HAP-1 (cell line): ENCODE data around the gene KIF23.
A peak's percentile ranks its signal among the peaks of the same experiment; 100 is the strongest.

Experiments
- DNase-seq, 2 experiments: peaks; one replicate each; pipeline ENCODE4 v3.0.0-alpha.2; 2016 to 2020; ENCODE audit warnings: low spot score in 2 of 2
- H3K27me3 ChIP-seq: fragments of 250-450 bp; sonication (Bioruptor Pico); 2 replicates; pipeline ENCODE4 v1.5.1; 2020; ENCODE audit warnings: low read depth, mild to moderate bottlenecking, moderate library complexity
- H3K36me3 ChIP-seq: fragments of 250-450 bp; sonication (Bioruptor Pico); replicated peaks from 2 replicates; pipeline ENCODE4 v1.5.1; 2020; ENCODE audit warnings: mild to moderate bottlenecking
- H3K4me1 ChIP-seq: fragments of 250-450 bp; sonication (Bioruptor Pico); 2 replicates; pipeline ENCODE4 v1.5.1; 2020; ENCODE audit warnings: mild to moderate bottlenecking
- H3K4me3 ChIP-seq: fragments of 250-450 bp; sonication (Bioruptor Pico); 2 replicates; pipeline ENCODE4 v1.5.1; 2020; ENCODE audit warnings: mild to moderate bottlenecking, moderate library complexity
- H3K9me3 ChIP-seq: fragments of 250-450 bp; sonication (Bioruptor Pico); 2 replicates; pipeline ENCODE4 v1.5.1; 2020; ENCODE audit warnings: mild to moderate bottlenecking, moderate library complexity
- in situ Hi-C: fragments of 300-500 bp; cut with MboI; formaldehyde crosslinking; loops from 3 replicates; pipeline ENCODE4 v1.14.3; 2020; ENCODE audit warnings: low sequenced_read_pairs, inconsistent platforms, mixed read lengths

Gene KIF23

DNA sequence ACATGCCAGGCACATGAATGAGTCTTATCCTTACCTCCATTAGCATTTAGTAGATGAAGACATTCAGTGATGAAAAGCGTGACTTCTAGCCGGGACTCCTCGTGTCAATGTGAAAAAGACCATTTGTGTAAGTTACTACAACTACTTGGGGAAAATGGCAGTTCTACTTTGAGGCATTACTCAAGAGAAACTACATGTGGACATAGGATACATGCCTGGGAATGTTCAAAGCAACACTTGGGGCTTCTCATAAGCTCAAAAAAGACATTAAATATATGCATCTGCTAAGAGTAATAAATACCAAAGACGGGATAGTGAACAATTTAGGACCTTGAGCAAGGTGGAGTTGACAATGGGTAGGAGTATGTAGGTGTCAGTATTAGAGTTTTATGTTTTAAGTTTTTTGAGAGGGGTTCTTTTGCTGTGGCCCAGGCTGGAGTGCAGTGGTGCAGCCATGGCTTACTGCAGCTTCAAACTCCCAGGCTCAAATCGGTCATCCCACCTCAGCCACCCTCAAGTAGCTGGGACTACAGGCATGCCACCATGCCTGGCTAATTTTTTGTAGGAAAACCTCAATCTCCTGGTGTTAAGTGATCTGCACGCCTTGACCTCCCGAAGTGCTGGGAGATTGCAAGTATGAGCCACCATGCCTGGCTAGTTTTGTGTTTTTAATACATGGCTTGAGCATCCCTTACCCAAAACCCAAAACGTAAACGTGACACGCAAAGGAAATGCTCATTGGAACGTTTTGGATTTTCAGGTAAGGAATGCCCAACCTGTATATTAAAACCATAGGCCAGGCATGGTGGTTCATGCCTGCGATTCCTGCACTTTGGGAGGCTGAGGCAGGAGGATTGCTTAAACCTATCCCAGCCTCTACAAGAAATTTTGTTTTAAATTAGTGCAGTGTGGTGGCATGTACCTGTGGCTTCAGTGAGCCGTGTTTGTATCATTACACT lies 42.3 kb downstream of the KIF23 start:
- peaks cover 49% of the 10 kb centered on the region for H3K36me3 ChIP-seq

DNA sequence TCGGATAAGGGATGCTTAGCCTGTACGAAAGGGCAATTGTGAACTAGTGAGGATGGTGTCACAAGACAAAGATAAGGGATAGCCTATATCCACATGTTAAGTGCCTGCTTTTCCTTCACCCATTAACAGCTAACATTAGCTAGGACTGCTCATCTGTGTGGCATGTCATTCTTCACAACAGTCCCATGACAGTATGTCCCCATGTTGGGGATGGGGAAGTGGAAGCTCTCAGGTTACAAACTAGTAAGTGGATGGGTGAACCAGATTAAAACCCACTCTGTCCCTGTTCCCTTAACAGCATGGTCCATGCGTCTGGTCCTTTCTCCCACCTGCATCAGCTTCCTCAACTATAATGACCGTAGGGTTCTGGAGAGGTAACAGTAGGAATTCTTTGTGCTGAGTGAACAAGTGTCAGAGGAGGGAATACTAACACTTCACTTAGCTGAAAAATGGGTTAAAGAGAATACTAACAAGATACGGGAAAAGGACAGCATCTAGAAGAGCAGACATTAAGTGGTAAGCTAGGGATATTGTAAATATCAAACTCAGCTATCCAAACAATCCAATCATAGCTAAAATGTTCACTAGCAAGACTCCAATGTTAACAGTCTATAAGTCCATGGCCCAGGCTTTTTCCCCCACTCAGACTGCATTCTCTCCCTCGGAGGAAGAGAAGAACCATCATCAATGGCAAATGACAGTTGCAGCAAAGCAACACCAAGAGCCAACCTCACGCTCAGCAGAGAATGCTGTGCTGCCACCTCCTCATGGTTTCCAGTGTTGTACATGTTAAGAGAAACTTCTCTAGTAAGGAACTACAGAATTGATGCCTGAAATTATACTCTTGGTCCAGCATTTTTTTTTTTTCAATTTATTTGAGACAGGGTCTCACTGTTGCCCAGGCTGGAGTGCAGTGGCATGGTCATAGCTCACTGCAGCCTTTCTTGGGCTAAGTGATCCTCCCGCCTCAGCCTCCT lies 43.4 kb downstream of the KIF23 start:
- Histone ChIP-seq H3K9me3 (no peaks in the 10 kb centered on the region), H3K27me3 (no peaks in the 10 kb centered on the region), H3K4me3 (no peak overlapping the region), H3K4me1 (peaks cover 24% of the 10 kb centered on the region), H3K36me3 (peaks cover 49% of the 10 kb centered on the region)
- in situ Hi-C loops, result loop anchor here (25.0 kb wide), 1 partner anchor 1255 kb away; no protein-coding TSS in a partner anchor
- no peak for DNase-seq

More for the DNA sequence above, 42.3 kb downstream of the KIF23 start:
- peaks cover 22% of the 10 kb centered on the region for H3K4me1 ChIP-seq
- H3K9me3 ChIP-seq, result no peaks in the 10 kb centered on the region
- in situ Hi-C loops, result loop anchor here (25.0 kb wide), 1 partner anchor 1256 kb away; no protein-coding TSS in a partner anchor
- no peak overlapping the region for H3K4me3 ChIP-seq
- no peak for DNase-seq
- no peaks in the 10 kb centered on the region for H3K27me3 ChIP-seq

DNA sequence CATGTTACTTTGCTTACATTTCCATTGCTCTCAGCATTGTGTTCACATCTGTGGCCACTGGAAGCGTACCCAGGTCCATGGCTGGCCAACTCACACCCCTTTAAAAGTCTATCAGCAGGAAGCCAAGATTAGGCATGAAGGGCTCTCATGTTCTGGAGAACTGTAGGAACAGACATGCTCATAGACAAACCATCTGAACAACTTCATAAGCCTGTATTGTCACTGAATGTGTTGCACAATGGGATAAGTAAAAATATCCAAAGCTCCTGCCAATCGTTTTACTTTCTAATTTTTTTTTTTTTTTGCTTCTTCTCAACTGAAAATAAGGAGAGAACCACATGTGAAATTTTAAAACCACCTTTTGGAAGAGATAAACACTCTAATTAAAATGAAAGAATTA lies 44.9 kb downstream of the KIF23 start:
- in situ Hi-C loops, result loop anchor here (25.0 kb wide), 1 partner anchor 1253 kb away; no protein-coding TSS in a partner anchor
- Histone ChIP-seq H3K9me3 (no peaks in the 10 kb centered on the region), H3K36me3 (peaks cover 35% of the 10 kb centered on the region), H3K27me3 (no peaks in the 10 kb centered on the region), H3K4me3 (no peak overlapping the region), H3K4me1 (peaks cover 30% of the 10 kb centered on the region)
- peak in 1 of 2 experiments; percentile 8 for DNase-seq

DNA sequence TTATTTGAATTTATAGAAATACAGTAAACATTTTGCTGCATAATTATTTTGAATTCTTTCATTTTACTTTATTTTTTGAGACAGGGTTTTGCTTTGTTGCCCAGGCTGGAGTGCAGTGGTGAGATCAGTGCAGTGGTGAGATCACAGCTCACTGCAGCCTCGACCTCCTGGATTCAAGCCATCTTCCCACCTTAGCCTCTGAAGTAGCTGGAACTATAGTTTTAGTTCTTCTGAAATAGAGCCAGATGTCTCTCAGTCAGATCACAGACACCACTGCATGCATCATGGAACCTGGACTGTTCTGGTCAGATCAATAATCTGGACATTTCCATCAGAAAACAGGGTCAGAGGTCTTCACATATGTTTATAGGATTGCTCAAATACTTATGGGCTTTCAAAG lies 46.3 kb downstream of the KIF23 start:
- H3K4me1 ChIP-seq, result peaks cover 17% of the 10 kb centered on the region
- no peaks in the 10 kb centered on the region for H3K9me3 ChIP-seq
- peaks cover 21% of the 10 kb centered on the region for H3K36me3 ChIP-seq
- H3K4me3 ChIP-seq, result no peak overlapping the region
- in situ Hi-C loops, result loop anchor here (25.0 kb wide), 1 partner anchor 1252 kb away; no protein-coding TSS in a partner anchor
- H3K27me3 ChIP-seq, result no peaks in the 10 kb centered on the region
- peak in 1 of 2 experiments; percentile 8 for DNase-seq

DNA sequence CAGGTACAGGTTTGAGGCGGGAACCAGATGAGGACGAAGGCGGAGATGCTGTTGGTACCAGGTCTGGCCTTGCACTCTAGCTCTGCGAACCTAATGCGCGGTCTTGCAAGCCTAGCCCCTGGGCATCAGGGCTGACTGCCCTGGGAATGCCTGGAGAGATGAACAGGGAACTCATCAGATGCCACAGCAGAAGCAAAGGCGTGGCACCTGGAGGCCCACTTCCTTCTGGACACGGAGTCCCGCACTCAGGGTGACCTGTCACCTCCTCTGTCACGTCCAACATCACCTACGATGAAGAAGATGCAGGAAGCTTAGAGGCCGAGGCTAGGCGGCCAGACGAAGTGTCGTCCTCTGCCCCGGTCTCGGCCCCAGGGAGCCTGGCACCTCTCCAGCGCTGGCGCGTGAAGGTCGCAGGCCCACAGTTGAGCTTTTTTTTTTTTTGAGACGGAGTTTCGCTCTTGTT lies 47.9 kb downstream of the KIF23 start:
- DNase-seq, result peak in 1 of 2 experiments; percentile 45
- in situ Hi-C loops, result loop anchor here (25.0 kb wide), 1 partner anchor 1250 kb away; no protein-coding TSS in a partner anchor
- Histone ChIP-seq H3K9me3 (no peaks in the 10 kb centered on the region), H3K36me3 (peaks cover 6% of the 10 kb centered on the region), H3K4me1 (peaks cover 14% of the 10 kb centered on the region), H3K27me3 (no peaks in the 10 kb centered on the region), H3K4me3 (peak overlapping the region; percentile 36)

DNA sequence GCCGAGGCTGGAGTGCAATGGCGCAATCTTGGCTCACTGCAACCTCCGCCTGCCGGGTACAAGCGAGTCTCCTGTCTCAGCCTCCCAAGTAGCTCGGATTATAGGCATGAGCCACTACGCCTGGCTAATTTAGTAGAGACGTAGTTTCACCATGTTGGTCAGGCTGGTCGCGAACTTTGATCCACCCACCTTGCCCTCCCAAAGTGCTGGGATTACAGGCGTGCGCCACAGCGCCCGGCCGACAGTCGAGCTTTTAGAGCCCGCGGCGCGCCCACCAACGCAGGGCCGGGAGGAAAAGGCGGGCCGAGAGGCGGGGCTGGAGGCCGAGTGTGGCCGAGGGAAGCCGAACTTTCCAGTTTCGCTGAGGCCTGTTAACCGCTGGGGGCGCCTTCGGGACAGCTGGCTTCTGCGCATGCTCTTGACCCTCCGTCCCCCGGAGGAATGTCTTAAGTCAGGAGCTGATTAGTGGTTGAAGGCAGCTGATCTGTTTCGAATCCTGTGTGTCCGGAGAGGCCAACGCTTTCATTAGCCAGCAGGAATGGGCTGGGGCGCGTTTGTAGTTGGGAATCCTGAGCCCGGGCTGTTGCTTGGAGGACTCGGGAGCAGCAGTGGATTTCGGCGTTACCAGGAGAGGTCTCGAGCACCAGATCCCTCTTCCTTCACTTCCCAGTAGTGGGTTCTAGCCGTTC lies 48.5 kb downstream of the KIF23 start:
- in situ Hi-C loops, result loop anchor here (25.0 kb wide), 1 partner anchor 1250 kb away; no protein-coding TSS in a partner anchor
- peak overlapping the region; percentile 36 for H3K4me3 ChIP-seq
- peaks cover 14% of the 10 kb centered on the region for H3K4me1 ChIP-seq
- H3K36me3 ChIP-seq, result no peaks in the 10 kb centered on the region; the same call in 1 of the 2 replicates
- DNase-seq, result peak; percentile 100
- no peaks in the 10 kb centered on the region for H3K27me3 ChIP-seq
- H3K9me3 ChIP-seq, result no peaks in the 10 kb centered on the region

DNA sequence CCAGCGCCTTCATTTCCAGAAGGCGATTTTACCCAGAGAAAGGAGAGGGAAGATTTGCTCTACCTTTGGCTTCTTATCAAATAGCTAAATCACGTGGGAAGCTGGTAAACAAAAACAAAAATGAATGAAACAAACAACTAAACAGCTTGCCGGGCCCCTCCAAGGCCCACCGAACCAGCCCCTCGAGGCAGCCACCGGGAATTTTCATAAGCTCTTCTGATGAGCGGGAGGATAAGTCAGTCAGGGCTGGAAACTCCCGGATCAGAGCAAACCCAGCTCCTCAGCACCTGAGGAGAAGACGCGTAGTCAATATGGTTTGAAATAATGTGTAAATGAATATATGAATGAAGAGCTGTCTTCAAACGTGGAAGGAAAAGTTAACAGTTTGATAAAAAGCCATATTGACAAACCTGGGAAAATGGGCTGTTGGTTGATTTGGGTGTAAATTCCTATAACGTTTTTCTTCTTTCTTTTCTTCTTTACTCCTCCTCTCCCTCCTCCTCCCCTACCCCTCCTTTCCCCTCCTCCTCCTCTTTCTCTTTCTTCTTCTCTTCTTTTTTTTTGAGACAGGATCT lies 49.1 kb downstream of the KIF23 start:
- Histone ChIP-seq H3K27me3 (no peaks in the 10 kb centered on the region), H3K9me3 (no peaks in the 10 kb centered on the region), H3K4me1 (peaks cover 14% of the 10 kb centered on the region), H3K4me3 (peak overlapping the region; percentile 36), H3K36me3 (no peaks in the 10 kb centered on the region)
- in situ Hi-C loops, result loop anchor here (25.0 kb wide), 1 partner anchor 1249 kb away; no protein-coding TSS in a partner anchor
- DNase-seq, result no peak

DNA sequence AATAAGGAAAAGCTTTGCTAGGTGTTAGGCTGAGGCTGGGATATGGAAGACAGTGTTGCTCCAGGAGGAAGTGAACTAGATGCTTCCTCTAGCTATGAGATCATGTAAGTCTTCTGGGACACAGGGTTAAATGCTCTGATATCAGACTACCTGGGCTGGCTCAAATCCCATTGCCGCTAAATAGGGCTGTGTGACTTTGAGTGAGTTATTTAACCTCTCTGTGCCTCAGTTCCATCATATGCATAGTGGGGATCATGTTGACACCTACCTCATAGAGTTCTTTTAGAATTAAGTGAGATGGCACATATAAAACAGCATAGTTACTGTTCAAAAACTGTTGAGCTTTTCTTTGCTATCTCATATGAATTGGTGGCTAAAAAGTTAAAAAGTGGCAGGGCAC lies 51.1 kb downstream of the KIF23 start:
- peak in 1 of 2 experiments; percentile 1 for DNase-seq
- Histone ChIP-seq H3K27me3 (no peaks in the 10 kb centered on the region), H3K9me3 (no peaks in the 10 kb centered on the region), H3K4me3 (no peak overlapping the region), H3K4me1 (peaks cover 14% of the 10 kb centered on the region), H3K36me3 (no peaks in the 10 kb centered on the region)
- in situ Hi-C loops, result loop anchor here (25.0 kb wide), 1 partner anchor 1247 kb away; no protein-coding TSS in a partner anchor

DNA sequence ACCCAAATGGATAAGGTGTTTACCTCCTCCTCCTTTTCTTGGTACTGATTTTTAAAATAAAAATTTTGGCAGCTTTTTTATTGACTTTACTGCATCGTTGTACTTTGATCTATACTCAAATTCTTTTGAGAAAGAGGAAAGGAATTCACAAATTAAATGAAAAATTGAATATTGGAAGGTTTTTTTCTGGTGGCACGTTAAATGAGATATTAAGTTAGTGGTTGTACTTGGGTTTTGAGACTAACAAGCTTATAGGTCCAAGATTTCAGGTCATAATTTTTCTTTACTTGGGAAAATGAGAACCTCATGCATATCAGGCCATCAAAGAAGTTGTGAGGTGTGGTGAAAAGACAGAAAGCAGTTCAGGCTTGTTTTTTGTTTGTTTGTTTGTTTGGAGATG lies 52.6 kb downstream of the KIF23 start:
- no peak overlapping the region for H3K4me3 ChIP-seq
- no peaks in the 10 kb centered on the region for H3K36me3 ChIP-seq
- DNase-seq, result no peak
- in situ Hi-C loops, result loop anchor here (25.0 kb wide), 1 partner anchor 1246 kb away; no protein-coding TSS in a partner anchor
- H3K27me3 ChIP-seq, result no peaks in the 10 kb centered on the region
- peaks cover 13% of the 10 kb centered on the region for H3K4me1 ChIP-seq
- H3K9me3 ChIP-seq, result no peaks in the 10 kb centered on the region

DNA sequence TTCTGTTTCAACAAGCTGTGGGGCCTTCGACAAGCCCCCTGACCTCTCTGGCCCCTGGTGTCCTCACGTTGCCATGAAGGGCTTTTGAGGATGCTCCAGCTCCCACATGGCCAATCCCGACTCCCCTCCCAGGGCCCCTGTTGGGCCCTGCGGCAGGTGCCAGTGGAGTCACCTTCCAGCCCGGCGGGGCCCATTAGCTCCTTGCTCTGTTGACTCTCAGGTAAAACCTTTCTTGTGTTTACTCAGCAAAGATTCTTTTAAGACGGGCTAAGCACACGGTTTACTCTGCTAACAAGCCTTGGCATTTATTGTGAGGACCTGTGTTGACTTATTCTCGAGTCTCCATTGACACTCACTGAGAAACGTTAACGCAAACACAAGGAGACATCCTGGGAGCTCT lies 53.5 kb downstream of the KIF23 start:
- no peaks in the 10 kb centered on the region for H3K36me3 ChIP-seq
- H3K4me3 ChIP-seq, result no peak overlapping the region
- no peaks in the 10 kb centered on the region for H3K27me3 ChIP-seq
- DNase-seq, result peak in 1 of 2 experiments; percentile 7
- H3K9me3 ChIP-seq, result no peaks in the 10 kb centered on the region
- in situ Hi-C loops, result loop anchor here (25.0 kb wide), 1 partner anchor 1245 kb away; no protein-coding TSS in a partner anchor
- H3K4me1 ChIP-seq, result peaks cover 6% of the 10 kb centered on the region

DNA sequence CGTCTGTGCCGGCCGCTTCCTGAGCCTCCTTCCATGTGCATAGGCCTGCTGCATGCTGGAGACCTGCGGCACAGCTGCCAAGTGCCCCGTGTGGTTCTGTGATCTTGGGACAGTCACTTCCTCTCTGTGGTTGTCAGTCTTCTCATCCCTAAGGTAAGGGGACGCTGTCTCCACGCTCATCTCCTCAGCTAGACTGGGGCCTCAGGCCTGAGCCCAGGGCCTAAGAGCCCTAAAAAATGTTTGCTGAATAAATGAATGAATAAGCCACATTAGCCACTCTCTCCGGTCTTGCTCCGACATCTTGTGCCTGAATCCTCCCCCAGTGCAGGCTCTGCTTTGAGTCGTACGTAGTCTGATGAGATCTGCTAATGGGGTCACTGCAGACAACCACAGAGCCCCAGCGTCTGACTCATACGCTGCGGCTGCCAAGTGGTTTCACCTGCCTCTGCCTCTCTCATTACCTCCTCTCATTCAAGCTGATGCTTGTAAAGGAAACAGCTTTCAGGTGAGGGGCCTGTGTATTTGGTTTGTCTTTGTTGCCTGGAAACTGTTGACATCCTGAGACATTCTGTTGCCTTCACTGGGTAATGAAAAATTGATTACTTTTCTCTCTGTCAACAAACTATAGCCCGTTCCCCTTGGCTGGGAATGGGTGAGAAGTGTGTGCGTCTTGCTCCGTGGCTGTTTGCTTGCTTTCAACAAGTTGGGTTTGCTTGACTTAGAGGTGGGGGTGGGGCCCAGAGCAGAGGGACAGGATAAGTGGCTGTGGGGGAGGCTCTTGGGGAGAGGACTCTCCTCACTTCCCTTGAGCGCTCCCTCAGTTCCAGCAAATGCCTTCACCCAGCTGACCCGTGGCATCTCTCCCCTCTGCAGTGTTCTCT lies 54.3 kb downstream of the KIF23 start:
- no peaks in the 10 kb centered on the region for H3K4me1 ChIP-seq
- no peaks in the 10 kb centered on the region for H3K36me3 ChIP-seq
- H3K4me3 ChIP-seq, result no peak overlapping the region
- H3K27me3 ChIP-seq, result no peaks in the 10 kb centered on the region
- peak in 1 of 2 experiments; percentile 8 for DNase-seq
- in situ Hi-C loops, result loop anchor here (25.0 kb wide), 1 partner anchor 1244 kb away; no protein-coding TSS in a partner anchor
- H3K9me3 ChIP-seq, result no peaks in the 10 kb centered on the region
